Thyroid gland (tissue), 4 donors: ENCODE results near the gene LRRFIP2.

ENCODE experiments used
- POLR2A ChIP-seq, 2 donors: fragments of 450-650 bp; IDR thresholded peaks; one replicate each; pipeline ENCODE4 v1.6.1; 2017; ENCODE audit warnings: antibody characterized with exemption in 2 of 2, mild to moderate bottlenecking in 2 of 2, moderate library complexity in 1 of 2
- TF ChIP-seq, protein P1 (sequence below), 6 experiments: fragments of 200-600 bp in 3 of 6; fragments of 450-650 bp in 3 of 6; sonication (generic) in 3 of 6; IDR thresholded peaks; one replicate each; pipeline ENCODE4 v1.5.1; 2016 to 2019; ENCODE audit warnings: antibody characterized with exemption in 6 of 6, mild to moderate bottlenecking in 2 of 6, inconsistent platforms in 1 of 6, moderate library complexity in 1 of 6

DNA sequence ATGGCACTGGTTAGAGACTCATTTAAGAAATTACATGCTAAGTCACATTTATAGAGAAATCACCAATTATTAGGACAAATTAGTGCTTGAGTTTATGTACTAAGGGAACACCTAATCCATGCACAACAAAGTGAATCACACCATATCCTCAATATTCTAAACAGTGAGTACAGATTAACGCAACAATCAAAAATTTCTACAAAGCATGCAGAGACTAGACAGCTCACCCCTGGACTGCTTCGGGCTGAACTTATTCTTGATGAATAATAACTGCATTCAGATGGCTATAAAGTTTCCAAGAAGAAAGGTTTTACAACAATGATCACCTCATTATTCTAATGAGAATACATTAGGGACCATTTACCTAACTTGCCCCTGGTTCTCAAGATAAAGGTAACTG lies 66.5 kb downstream of the LRRFIP2 start:
- TF ChIP-seq, protein P1, sequence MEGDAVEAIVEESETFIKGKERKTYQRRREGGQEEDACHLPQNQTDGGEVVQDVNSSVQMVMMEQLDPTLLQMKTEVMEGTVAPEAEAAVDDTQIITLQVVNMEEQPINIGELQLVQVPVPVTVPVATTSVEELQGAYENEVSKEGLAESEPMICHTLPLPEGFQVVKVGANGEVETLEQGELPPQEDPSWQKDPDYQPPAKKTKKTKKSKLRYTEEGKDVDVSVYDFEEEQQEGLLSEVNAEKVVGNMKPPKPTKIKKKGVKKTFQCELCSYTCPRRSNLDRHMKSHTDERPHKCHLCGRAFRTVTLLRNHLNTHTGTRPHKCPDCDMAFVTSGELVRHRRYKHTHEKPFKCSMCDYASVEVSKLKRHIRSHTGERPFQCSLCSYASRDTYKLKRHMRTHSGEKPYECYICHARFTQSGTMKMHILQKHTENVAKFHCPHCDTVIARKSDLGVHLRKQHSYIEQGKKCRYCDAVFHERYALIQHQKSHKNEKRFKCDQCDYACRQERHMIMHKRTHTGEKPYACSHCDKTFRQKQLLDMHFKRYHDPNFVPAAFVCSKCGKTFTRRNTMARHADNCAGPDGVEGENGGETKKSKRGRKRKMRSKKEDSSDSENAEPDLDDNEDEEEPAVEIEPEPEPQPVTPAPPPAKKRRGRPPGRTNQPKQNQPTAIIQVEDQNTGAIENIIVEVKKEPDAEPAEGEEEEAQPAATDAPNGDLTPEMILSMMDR (IDR thresholded peaks at IDR 0.05) = no peak
- no peak for TF ChIP-seq POLR2A (IDR thresholded peaks at IDR 0.05)
